NCI-H2081 (cell line): ENCODE data around the gene LTF.
"Not testable (repeated sequence)": the region's sequence is repeated elsewhere in the genome, so short reads cannot be mapped to it uniquely, and the experiment has no call there.

Source experiments
- DNase-seq, 2 experiments: peaks; one replicate each; lab custom pipeline; 2025; lab: John Stamatoyannopoulos, UW

Gene LTF

GRCh38 chr3:46393554-46394434 is 70.9 kb downstream of the LTF start:
- no peak for DNase-seq

DNA sequence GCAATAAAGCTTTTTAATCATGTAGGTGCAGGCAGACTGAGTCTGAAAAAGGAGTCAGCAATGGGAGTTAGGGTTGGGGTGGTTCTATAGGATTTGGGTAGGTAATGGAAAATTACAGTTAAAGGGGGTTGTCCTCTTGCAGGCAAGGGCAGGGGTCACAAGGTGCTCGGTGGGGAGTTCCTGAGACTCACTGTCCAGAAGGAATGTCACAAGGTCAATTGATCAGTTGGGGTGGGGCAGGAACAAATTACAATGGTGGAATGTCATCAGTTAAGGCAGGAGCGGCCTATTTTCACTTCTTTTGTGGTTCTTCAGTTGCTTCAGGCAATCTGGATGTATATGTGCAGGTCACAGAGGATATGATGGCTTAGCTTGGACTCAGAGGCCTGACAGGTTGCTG is 71.7 kb downstream of the LTF start:
- DNase-seq, result no peak

GRCh38 chr3:46391526-46391925 is 73.2 kb downstream of the LTF start:
- not testable (repeated sequence) for DNase-seq

DNA sequence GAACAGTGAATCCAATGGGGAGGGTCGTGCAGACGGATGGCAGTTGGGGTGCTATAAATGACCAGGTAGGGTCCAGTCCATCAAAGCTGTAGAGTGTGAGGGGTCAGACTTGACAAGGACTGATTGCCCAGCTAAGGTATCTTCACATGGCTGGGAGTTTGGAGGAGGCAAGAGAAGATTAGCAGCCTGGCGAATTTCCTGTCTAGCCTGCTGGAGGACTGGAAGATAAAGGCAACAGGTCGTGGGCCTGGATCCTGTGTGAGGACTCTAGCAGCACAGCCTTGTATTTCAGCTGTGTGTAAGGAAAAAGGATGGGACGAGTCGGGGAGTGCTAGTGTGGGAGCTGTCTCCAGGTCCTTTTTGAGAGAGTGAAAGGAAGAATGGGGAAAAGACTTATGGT is 75.4 kb downstream of the LTF start:
- no peak for DNase-seq

DNA sequence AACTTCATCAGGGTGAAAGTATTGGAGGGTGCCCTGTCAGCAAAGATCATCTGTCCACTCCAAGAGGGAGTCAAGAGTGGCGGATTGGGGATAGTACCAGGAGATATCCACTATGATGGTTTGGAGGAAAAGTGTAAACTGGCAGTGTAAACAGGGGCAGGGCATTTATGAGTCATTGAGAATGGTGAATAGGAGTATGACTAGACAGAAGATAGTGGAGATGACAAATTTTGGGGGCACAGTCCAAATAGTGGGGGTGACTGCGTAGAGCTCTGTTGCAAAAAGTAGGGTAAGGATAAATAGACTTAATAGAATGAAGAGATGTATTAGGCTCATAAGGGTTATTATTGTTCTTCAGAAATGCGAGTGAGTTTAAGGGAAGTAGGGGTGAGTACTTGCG is 75.9 kb downstream of the LTF start:
- DNase-seq, result not testable (repeated sequence)

GRCh38 chr3:46386205-46386604 is 78.5 kb downstream of the LTF start:
- no peak for DNase-seq
